DOHH2 (cell line): ENCODE results near the gene C4B.

Experiments
- H3F3A ChIP-seq: fragments of 200-600 bp; sonication (generic), shearing (Covaris generic); 2 replicates; pipeline ENCODE4 v1.6.0; 2016; ENCODE audit warnings: antibody characterized with exemption, mild to moderate bottlenecking; ENCODE audit not compliant: control insufficient read depth, insufficient read depth
- H3K27ac ChIP-seq: fragments of 200-600 bp; sonication (generic); 2 replicates; pipeline ENCODE4 v1.5.1; 2014; ENCODE audit warnings: low read depth, mild to moderate bottlenecking, low read length, moderate library complexity
- H3K27me3 ChIP-seq: fragments of 200-600 bp; sonication (generic); 2 replicates; pipeline ENCODE4 v1.6.1; 2014; ENCODE audit warnings: mild to moderate bottlenecking, low read length, mixed read lengths; ENCODE audit not compliant: control insufficient read depth
- H3K36me3 ChIP-seq: fragments of 200-600 bp; sonication (generic); 2 replicates; pipeline ENCODE4 v1.6.1; 2014; ENCODE audit warnings: mild to moderate bottlenecking, low read length, moderate library complexity, mixed read lengths; ENCODE audit not compliant: control insufficient read depth
- H3K4me1 ChIP-seq: fragments of 200-600 bp; sonication (generic); 2 replicates; pipeline ENCODE4 v1.6.1; 2014; ENCODE audit warnings: mild to moderate bottlenecking, low read length, mixed read lengths; ENCODE audit not compliant: control insufficient read depth
- H3K4me2 ChIP-seq: fragments of 200-600 bp; sonication (generic); 2 replicates; pipeline ENCODE4 v1.6.0; 2014; ENCODE audit warnings: mild to moderate bottlenecking, low read length, moderate library complexity
- H3K4me3 ChIP-seq: fragments of 200-600 bp; sonication (generic); 2 replicates; pipeline ENCODE4 v1.5.1; 2014; ENCODE audit warnings: mild to moderate bottlenecking, low read length, mixed read lengths
- H3K79me2 ChIP-seq: fragments of 200-600 bp; sonication (generic); 2 replicates; pipeline ENCODE4 v1.6.1; 2014; ENCODE audit warnings: mild to moderate bottlenecking, low read length, mixed read lengths; ENCODE audit not compliant: control insufficient read depth
- H3K9me2 ChIP-seq: fragments of 200-600 bp; sonication (generic); replicated peaks from 2 replicates; pipeline ENCODE4 v1.6.1; 2014; ENCODE audit warnings: mild to moderate bottlenecking, low read length, mixed read lengths; ENCODE audit not compliant: control insufficient read depth
- H3K9me3 ChIP-seq: fragments of 200-600 bp; sonication (generic); 2 replicates; pipeline ENCODE4 v1.6.1; 2014; ENCODE audit warnings: antibody characterized with exemption, low read length, mixed read lengths; ENCODE audit not compliant: control insufficient read depth, insufficient read depth
- H4K20me1 ChIP-seq: fragments of 200-600 bp; sonication (generic); 2 replicates; pipeline ENCODE4 v1.6.0; 2014; ENCODE audit warnings: low read depth, mild to moderate bottlenecking, antibody characterized with exemption, low read length, moderate library complexity; ENCODE audit not compliant: control insufficient read depth, insufficient read depth
- EZH2phosphoT487 ChIP-seq: fragments of 200-600 bp; sonication (generic); IDR thresholded peaks from 2 replicates; pipeline ENCODE4 v1.6.1; 2017; ENCODE audit warnings: borderline replicate concordance, mild to moderate bottlenecking, antibody characterized with exemption, low read length, moderate library complexity, mixed read lengths
- TF ChIP-seq, protein P1 (sequence below): fragments of 200-600 bp; sonication (generic); IDR thresholded peaks from one replicate; pipeline ENCODE4 v1.5.1; 2014; ENCODE audit warnings: antibody characterized with exemption, mild to moderate bottlenecking, low read depth, low read length; ENCODE audit not compliant: poor library complexity, severe bottlenecking

C4B gene

DNA sequence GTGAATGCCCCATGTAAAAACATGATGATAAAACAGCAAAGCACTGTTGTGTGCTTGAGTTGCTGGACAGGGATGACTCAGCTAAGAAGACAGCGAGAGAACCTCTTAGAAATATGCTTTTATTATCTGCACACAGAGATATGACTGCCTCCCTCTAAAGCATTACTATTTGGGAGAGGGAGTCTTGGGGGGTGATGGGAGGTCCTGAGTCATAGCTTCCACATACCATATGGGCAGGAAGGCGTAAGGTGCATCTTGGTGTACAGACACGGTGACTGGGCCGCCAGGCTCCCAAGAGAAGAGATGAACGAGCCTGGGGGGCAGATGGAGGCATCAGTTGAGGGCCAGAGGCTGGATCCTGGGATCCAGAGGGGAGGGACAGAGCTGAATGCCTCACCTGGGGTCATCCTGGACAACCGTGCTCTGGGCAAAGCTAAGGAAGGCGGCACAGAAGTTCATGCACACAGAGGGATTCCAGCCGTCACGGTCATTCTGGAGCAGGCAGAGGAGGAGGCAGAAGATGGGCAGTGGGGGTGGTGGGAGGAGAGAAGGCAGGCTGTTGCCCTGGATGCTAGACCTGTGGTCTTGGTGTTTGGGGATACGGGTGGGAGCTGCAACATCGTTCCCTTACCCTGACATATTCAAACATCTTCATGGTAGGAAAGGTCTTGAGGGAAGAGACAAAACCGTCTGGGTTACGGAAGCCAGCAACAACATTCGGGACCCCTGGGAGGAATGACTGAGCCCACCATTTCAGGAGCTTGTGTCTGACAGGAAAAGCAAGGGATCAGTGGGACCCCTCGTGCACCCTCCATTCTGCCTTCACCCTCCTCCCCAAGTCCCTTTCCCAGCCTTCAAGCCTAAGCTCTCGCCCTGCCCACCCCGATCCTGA, 44.6 kb upstream of the C4B start:
- Histone ChIP-seq H3K4me2 (peak overlapping the region; percentile 99), H3K9me3 (no peaks in the 10 kb centered on the region), H3F3A (peaks cover 3% of the 10 kb centered on the region; the same call in 1 of the 2 replicates), H4K20me1 (no peaks in the 10 kb centered on the region), H3K79me2 (peaks cover 39% of the 10 kb centered on the region), H3K27ac (no peak overlapping the region), H3K4me3 (peak overlapping the region; percentile 93), H3K9me2 (no peaks in the 10 kb centered on the region), H3K27me3 (no peaks in the 10 kb centered on the region), H3K4me1 (peaks cover 30% of the 10 kb centered on the region), H3K36me3 (peaks cover 66% of the 10 kb centered on the region)
- TF ChIP-seq EZH2phosphoT487: no peak
- TF ChIP-seq, protein P1, sequence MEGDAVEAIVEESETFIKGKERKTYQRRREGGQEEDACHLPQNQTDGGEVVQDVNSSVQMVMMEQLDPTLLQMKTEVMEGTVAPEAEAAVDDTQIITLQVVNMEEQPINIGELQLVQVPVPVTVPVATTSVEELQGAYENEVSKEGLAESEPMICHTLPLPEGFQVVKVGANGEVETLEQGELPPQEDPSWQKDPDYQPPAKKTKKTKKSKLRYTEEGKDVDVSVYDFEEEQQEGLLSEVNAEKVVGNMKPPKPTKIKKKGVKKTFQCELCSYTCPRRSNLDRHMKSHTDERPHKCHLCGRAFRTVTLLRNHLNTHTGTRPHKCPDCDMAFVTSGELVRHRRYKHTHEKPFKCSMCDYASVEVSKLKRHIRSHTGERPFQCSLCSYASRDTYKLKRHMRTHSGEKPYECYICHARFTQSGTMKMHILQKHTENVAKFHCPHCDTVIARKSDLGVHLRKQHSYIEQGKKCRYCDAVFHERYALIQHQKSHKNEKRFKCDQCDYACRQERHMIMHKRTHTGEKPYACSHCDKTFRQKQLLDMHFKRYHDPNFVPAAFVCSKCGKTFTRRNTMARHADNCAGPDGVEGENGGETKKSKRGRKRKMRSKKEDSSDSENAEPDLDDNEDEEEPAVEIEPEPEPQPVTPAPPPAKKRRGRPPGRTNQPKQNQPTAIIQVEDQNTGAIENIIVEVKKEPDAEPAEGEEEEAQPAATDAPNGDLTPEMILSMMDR: no peak

DNA sequence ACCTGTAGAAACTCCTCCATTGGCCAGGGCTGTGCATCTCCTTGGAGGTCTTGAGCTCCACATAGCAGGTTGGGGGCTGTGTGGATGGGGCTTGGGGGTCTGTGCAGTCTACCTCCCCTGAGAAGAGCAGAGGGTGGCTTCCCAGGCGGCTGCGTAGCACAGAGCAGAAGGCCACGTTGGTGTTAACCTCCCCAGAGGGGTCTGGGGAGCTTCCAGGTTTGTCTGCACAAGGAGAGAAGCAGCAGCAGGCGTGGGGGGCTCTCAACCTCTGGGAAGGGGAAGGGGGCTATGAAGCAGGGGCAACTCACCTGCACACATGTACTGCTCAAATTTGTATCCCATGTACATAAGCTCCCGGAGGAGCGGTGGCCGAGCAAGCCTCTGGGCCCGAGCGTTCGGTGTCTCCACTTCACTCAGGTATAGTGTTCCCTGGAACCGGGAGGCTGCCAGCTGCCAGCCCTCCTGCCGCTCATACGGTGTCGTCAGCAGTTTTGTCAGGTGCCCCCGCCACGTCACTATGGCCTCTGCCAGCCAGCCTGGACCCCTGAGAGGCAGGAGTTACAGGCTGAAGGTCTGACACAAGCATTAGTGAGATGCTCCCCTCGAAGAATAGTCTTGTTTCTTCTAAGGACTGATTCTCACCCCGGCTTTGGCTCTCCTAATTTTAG, 43.9 kb upstream of the C4B start:
- H3K4me2 ChIP-seq: peak overlapping the region; percentile 99
- no peak for TF ChIP-seq EZH2phosphoT487
- TF ChIP-seq, protein P1: no peak
- peak overlapping the region; percentile 93 for H3K4me3 ChIP-seq
- H3K27ac ChIP-seq: no peak overlapping the region
- peaks cover 39% of the 10 kb centered on the region for H3K79me2 ChIP-seq
- H3K27me3 ChIP-seq: no peaks in the 10 kb centered on the region
- H3K4me1 ChIP-seq: peaks cover 30% of the 10 kb centered on the region
- peaks cover 3% of the 10 kb centered on the region; the same call in 1 of the 2 replicates for H3F3A ChIP-seq
- peaks cover 59% of the 10 kb centered on the region for H3K36me3 ChIP-seq
- H3K9me2 ChIP-seq: no peaks in the 10 kb centered on the region
- no peaks in the 10 kb centered on the region for H4K20me1 ChIP-seq
- no peaks in the 10 kb centered on the region for H3K9me3 ChIP-seq

DNA sequence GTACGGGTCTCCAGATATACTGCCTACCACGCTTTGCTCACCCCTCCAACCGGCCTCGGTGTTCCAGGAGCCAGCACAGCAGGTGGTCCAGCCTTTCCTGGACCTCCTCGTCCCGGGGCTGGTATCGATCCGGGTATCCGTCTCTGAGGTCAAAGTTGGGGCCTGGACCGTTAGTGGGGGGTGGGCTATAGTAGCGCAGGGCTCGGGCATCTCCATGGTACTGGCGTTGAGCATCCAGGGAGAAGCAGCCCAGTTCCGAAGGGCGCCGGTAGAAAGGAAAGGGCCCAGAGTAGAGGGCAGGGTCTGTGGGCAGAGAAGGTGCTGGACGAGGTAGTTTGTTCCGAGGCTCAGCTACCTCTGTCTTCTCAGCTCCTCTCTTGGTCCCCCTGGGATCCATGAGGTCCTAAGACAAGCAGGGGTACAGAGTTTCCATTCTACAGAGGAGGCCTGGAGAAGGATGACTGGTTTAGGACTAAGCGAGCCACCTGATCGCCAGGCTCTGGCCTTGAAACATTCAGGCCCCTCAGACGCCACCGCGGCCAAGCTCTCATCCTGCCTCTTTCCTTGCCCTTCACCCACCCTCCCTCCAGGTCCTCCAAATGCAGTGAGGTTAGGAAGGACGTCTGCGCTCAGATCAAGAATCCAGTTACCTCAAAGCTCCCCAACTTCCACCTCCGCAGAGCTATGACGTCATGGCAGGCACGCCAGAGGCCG, 43.2 kb upstream of the C4B start:
- Histone ChIP-seq H3K4me1 (peaks cover 30% of the 10 kb centered on the region), H3K79me2 (peaks cover 39% of the 10 kb centered on the region)

More for the DNA sequence above, 43.2 kb upstream of the C4B start:
- no peaks in the 10 kb centered on the region for H4K20me1 ChIP-seq
- peaks cover 52% of the 10 kb centered on the region for H3K36me3 ChIP-seq
- peaks cover 3% of the 10 kb centered on the region; the same call in 1 of the 2 replicates for H3F3A ChIP-seq
- H3K9me2 ChIP-seq: no peaks in the 10 kb centered on the region
- H3K4me2 ChIP-seq: peak overlapping the region; percentile 99
- peak overlapping the region; percentile 73 for H3K27ac ChIP-seq
- H3K4me3 ChIP-seq: peak overlapping the region; percentile 93
- H3K27me3 ChIP-seq: no peaks in the 10 kb centered on the region
- no peaks in the 10 kb centered on the region for H3K9me3 ChIP-seq
- TF ChIP-seq, protein P1: no peak
- no peak for TF ChIP-seq EZH2phosphoT487
